22Rv1 (cell line): ENCODE results near the gene PVR.
"Not testable (repeated sequence)": the region's sequence is repeated elsewhere in the genome, so short reads cannot be mapped to it uniquely, and the experiment has no call there.

Experiments
- H3K27ac ChIP-seq: fragments of 450-650 bp; 2 replicates; pipeline ENCODE4 v1.5.1; 2017
- ZFX ChIP-seq: fragments of 450-650 bp; IDR thresholded peaks from 2 replicates; pipeline ENCODE4 v1.6.1; 2017; ENCODE audit warnings: antibody characterized with exemption, borderline replicate concordance
- TF ChIP-seq, protein P1 (sequence below): fragments of 450-650 bp; IDR thresholded peaks from 2 replicates; pipeline ENCODE4 v1.5.1; 2017; ENCODE audit warnings: mild to moderate bottlenecking

Gene PVR

DNA sequence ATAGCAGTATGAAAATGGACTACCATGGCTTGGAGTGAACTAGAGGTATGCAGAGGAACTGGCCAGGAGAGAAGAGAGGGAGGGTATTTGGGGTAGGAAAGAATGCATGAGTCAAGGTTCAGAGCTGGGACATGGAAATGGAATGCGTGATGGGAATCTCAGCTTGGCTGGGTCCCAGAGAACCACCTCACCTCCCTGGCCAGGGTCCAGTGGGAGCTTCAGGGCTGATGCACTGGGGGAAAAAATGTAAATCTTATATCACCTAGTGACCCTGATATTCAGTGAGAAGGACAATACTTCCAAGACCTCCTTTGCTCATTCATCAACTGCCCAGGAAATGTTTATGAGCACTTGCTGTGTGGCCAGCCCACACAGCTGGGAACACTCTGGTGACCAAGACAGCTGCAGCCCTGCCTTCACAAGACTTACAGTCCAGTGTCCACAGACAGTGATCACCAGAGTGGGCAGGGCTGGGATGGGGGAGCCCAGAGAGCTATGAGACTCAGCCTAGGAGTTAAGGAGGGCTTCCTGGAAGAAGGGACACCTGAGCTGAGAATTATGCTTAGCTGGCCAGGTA, 17.6 kb upstream of the PVR start:
- H3K27ac ChIP-seq: no peak overlapping the region
- TF ChIP-seq ZFX: no peak
- TF ChIP-seq, protein P1, sequence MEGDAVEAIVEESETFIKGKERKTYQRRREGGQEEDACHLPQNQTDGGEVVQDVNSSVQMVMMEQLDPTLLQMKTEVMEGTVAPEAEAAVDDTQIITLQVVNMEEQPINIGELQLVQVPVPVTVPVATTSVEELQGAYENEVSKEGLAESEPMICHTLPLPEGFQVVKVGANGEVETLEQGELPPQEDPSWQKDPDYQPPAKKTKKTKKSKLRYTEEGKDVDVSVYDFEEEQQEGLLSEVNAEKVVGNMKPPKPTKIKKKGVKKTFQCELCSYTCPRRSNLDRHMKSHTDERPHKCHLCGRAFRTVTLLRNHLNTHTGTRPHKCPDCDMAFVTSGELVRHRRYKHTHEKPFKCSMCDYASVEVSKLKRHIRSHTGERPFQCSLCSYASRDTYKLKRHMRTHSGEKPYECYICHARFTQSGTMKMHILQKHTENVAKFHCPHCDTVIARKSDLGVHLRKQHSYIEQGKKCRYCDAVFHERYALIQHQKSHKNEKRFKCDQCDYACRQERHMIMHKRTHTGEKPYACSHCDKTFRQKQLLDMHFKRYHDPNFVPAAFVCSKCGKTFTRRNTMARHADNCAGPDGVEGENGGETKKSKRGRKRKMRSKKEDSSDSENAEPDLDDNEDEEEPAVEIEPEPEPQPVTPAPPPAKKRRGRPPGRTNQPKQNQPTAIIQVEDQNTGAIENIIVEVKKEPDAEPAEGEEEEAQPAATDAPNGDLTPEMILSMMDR: no peak

DNA sequence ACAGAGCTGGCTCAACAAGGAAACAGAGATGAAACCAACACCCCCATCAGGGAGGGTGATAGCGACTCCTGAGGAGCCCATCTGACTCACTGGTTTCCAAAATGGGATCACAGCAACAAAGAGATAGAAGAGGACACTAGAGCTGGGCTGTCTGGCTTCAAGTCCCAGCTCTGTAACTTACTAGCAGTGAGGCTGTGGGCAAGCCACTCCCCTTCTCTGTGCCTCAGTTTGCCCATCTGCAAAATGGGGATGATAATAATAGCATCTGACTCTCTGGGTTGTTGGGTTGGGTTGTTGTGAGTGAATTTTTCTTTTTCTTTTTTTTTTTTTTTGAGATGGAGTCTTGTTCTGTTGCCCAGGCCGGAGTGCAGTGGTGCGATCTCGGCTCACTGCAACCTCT, 16.1 kb upstream of the PVR start:
- no peak overlapping the region for H3K27ac ChIP-seq
- TF ChIP-seq ZFX: no peak
- TF ChIP-seq, protein P1: no peak

DNA sequence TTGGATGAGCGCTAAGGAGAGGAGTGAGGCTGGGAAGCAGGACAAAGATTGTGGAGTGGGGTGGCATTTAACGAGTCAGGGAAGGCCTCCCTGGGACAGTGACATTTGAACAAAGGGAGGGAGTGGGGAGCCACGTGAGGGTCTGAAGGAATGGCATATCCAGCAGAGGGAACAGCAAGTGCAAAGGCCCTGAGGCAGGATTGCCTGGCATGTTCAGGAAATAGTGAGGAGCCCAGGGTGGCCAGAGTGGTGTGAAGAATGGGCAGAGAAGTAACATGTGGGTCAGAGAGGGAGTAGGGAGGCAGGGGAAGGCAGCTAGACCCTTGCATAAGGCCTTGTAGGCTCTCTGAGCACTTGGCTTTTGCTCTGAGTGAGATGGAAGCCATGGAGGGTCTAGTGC, 14.9 kb upstream of the PVR start:
- TF ChIP-seq, protein P1: no peak
- TF ChIP-seq ZFX: no peak
- H3K27ac ChIP-seq: no peak overlapping the region

DNA sequence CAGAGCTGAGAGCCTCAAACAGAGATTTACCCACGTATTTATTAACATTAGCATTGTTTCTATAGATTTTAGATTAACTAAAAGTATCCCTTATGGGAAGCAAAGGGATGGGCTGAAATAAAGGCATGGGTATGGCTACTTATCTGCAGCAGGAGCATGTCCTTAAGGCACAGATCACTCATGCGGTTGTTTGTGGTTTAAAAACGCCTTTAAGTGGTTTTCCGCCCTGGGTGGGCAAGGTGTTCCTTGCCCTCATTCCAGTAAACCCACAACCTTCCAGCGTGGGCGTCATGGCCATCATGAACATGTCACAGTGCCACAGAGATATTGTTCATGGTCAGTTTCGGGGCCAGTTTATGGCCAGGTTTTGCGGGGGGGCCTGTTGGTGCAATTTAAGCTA, 12.1 kb upstream of the PVR start:
- not testable (repeated sequence) for H3K27ac ChIP-seq

DNA sequence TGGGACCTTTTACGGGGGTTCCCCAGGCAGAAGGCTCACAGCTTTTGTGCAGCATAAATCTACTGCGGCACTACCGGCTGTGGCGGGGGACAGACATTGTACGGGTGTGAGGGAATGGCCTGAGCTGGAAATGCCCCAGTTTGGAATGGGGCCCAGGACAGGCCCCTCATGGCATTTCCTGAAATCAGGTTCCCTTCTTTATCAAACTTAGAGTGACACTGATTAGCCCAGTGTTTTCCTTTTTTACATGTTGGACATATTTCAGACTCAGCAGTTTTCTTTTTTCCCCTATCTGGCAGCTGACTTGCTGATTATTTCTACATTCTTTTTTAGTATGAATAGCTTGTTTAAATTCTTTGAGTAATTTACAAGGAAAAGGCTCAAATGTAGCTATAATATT, 9.7 kb upstream of the PVR start:
- not testable (repeated sequence) for H3K27ac ChIP-seq

DNA sequence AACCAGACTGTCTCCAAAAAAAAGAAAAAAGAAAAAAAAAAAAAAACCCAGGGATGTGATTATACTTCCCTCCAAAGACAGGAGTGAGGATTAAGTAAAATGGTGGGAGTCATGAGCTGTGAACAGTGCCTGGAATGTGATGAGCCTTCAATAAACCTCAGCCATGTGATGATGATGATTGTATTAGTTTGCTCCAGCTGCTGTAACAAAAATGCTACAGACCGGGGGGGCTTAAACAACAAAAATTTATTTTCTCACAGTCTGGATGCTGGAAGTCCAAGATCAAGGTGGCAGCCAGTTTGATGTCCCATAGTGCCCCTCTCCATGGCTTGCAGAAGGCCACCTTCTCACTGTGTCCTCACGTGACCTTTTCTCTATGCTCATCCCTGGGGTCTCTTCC, 8.9 kb upstream of the PVR start:
- no peak overlapping the region for H3K27ac ChIP-seq
- TF ChIP-seq, protein P1: no peak
- no peak for TF ChIP-seq ZFX

DNA sequence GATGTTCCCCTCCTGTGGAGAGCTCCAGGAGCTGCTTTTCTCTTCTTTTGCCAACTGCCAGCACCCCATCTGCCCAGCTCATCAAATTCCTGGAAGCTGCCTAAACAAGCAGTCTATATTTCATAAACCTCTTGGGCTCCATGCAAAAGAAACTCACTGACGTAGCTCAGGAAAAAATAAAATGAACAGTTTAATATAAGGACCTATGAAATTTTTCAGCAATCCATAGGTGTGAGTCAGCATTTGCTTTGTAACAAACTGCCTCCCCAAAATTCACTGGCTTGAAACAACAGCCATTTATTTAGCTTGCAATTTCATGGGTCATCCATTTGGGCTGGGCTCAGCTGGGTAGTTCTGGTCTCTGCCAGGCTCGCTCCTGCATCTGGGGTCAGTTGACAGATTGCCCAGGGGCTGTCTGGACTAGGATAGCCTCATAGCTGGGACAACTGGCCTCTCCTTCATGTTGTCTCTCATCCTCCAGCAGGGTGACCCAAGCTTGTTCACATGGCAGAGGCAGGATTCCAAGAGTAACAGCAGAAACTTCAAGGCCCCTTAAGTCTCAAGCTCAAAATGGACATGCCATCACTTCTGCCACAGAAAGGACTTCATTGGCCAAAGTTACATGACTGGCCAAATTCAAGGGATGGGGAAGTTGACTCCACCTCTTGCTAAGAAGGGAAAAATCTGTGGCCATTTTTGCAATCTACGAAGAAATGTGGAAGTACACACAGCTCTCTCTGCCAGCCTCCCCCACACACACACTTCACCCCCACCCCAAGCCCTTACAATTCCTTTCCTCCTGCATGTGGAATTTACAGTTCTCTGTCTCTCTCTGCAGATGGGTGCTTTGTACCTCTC, 7.9 kb upstream of the PVR start:
- no peak for TF ChIP-seq ZFX
- TF ChIP-seq, protein P1: no peak
- no peak overlapping the region for H3K27ac ChIP-seq

DNA sequence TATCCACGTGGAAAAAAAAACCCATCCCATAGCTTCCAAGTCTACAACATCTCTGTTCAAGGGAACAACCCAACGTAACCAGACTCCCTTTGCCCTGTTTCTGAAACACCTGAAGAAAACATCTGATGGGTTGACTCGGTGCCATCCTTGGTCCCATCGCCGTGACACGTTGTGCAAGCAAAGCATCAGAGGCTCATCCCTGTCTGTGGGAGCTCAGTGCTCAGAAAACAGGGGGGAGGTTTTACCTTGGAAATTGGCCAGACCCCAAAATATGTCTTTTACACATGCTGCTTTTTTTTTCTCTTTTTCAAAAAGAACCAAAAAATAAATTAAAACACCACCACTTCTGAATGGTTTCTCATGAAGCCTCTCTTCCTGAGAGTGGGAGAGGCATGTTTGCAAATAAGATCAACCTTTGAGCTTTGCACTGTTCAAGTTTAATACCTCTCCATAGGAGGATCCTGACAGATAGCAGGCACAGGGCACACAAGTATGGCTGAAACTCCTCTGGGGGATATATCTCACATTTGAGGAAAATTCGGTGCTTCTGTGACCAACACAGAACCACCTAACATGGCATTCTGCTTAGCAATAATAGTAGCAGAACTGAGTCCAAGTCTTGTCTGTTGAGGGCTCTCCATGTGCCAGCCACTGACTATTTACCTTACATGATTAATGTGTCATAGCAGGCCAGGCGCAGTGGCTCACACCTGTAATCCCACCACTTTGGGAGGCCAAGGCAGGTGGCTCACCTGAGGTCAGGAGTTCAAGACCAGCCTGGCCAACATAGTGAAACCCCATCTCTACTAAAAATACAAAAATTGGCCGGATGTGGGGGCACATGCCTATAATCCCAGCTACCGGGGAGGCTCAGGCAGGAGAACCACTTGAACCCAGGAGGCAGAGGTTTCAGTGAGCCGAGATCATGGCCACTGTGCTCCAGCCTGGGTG, 7.0 kb upstream of the PVR start:
- TF ChIP-seq ZFX: no peak
- TF ChIP-seq, protein P1: no peak
- H3K27ac ChIP-seq: no peak overlapping the region
